HepG2 (cell line): Measurements from ENCODE around the gene TMEM129. TPM values are rescaled to one million over a fixed set of nuclear protein-coding genes. Genes with fewer than 3 reads are reported as not detected.

Experiments
- CCAR2 ChIP-seq: fragments of 200-400 bp; formaldehyde crosslinking; optimal IDR thresholded peaks from 2 replicates; pipeline ENCODE3; 2018; ENCODE audit warnings: low read depth, mild to moderate bottlenecking, low read length, moderate library complexity
- DPF2 ChIP-seq: sonication (generic); formaldehyde crosslinking; IDR thresholded peaks from 2 replicates; pipeline ENCODE4 v1.4.0; 2020; ENCODE audit warnings: mild to moderate bottlenecking, low read depth, missing genetic modification reagents, borderline replicate concordance
- JUND ChIP-seq: sonication (generic); formaldehyde crosslinking; IDR thresholded peaks from 2 replicates; pipeline ENCODE4 v1.8.0; 2022; ENCODE audit warnings: mild to moderate bottlenecking, missing genetic modification reagents
- NFE2L2 ChIP-seq: fragments of 150-350 bp; IDR thresholded peaks from 2 replicates; pipeline ENCODE4 v1.6.1; 2014; ENCODE audit warnings: low read length
- RFX1 ChIP-seq: fragments of 450-650 bp; IDR thresholded peaks from 2 replicates; pipeline ENCODE4 v1.6.1; 2017
- SCMH1 ChIP-seq: sonication (generic); formaldehyde crosslinking; IDR thresholded peaks from 2 replicates; pipeline ENCODE4 v1.9.0; 2021; ENCODE audit warnings: missing genetic modification reagents, mild to moderate bottlenecking, borderline replicate concordance
- SP140L ChIP-seq: sonication (generic); formaldehyde crosslinking; IDR thresholded peaks from 2 replicates; pipeline ENCODE4 v1.4.0; 2020; ENCODE audit warnings: missing genetic modification reagents, borderline replicate concordance
- ZFY ChIP-seq: sonication (generic); formaldehyde crosslinking; IDR thresholded peaks from 2 replicates; pipeline ENCODE4 v1.4.0; 2020; ENCODE audit warnings: missing genetic modification reagents
- ZKSCAN8 ChIP-seq: IDR thresholded peaks from 2 replicates; pipeline ENCODE4 v1.6.1; 2016; ENCODE audit warnings: borderline replicate concordance, missing genetic modification reagents, missing compliant biosample characterization
- ZNF232 ChIP-seq: sonication (generic); formaldehyde crosslinking; IDR thresholded peaks from 2 replicates; pipeline ENCODE4 v1.4.0; 2020; ENCODE audit warnings: missing genetic modification reagents, borderline replicate concordance
- ZNF333 ChIP-seq: sonication (generic); formaldehyde crosslinking; IDR thresholded peaks from 2 replicates; pipeline ENCODE4 v1.4.0; 2020; ENCODE audit warnings: mild to moderate bottlenecking, missing genetic modification reagents, borderline replicate concordance
- polyA plus RNA-seq, 8 experiments: library from polyadenylated mRNA; depleted of rRNA in 3 of 8; stranded (reverse) in 7 of 8; unstranded in 1 of 8; fragments of >200 nt; fragmentation: Illumina TruSeq in 4 of 8; extraction: Trizol in 4 of 8; gene quantifications; 2 replicates each; pipeline versions ENCODE4 v1.2.1 to v1.2.3, GENCODE V29; 2011 to 2016; ENCODE audit warnings: low read depth in 4 of 8, missing spikeins in 1 of 8, mixed read lengths in 1 of 8; ENCODE audit not compliant: insufficient read depth in 1 of 8
- total RNA-seq, 5 experiments: library from RNA; depleted of rRNA; stranded (reverse); fragments of >200 nt; fragmentation: Illumina TruSeq; extraction: Trizol; gene quantifications; 2 replicates each; pipeline ENCODE4 v1.2.3, GENCODE V29; 2016; ENCODE audit warnings: low read depth in 1 of 5
- TF ChIP-seq, protein P1 (sequence below): fragments of 450-650 bp; IDR thresholded peaks from 2 replicates; pipeline ENCODE4 v1.6.1; 2017; ENCODE audit warnings: mild to moderate bottlenecking
- TF ChIP-seq, protein P2 (sequence below): IDR thresholded peaks from 2 replicates; pipeline ENCODE4 v1.4.0; 2020; ENCODE audit warnings: mild to moderate bottlenecking, missing genetic modification reagents
- TF ChIP-seq, protein P3 (sequence below): IDR thresholded peaks from 2 replicates; pipeline ENCODE4 v1.6.1; 2016; ENCODE audit warnings: missing biosample characterization, missing genetic modification reagents, low read depth
- TF ChIP-seq, protein P4 (sequence below): sonication (generic); formaldehyde crosslinking; IDR thresholded peaks from 2 replicates; pipeline ENCODE4 v1.5.1; 2020; ENCODE audit warnings: mild to moderate bottlenecking, moderate library complexity, missing genetic modification reagents

The TMEM129 gene
- total and polyA plus RNA-seq, 2 of the 13 experiments (the other 11 are each of a cell fraction or from before 2014, with no cell fraction given) = 19.0 to 25.8 TPM

DNA sequence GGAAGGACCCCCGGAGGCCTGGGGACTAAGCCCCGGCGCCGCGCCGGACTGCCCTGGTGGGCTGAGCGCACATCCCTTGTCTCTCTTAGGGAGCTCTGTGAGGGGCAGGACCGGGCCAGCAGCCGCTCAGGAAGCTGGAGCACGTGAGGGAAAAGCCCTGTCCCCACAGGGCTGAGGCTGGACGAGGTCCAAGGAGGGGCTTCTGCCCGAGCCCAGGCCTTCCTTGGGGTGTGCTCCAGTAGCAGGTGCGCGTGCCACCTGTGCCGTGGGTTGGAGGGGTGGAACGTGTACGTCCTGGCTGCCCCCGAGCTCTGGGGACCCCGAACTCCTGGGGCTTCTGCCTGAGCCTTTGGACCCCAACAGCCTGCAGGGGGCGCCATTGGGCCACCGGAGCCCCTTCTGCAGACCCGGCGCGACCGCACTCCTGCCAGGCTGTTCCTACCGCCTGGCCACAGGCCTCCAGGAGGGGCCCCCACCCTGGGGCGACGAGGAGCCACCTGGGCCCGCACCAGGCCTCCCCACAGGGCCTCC is 27.4 kb upstream of the TMEM129 start (continued):
- TF ChIP-seq, protein P1, sequence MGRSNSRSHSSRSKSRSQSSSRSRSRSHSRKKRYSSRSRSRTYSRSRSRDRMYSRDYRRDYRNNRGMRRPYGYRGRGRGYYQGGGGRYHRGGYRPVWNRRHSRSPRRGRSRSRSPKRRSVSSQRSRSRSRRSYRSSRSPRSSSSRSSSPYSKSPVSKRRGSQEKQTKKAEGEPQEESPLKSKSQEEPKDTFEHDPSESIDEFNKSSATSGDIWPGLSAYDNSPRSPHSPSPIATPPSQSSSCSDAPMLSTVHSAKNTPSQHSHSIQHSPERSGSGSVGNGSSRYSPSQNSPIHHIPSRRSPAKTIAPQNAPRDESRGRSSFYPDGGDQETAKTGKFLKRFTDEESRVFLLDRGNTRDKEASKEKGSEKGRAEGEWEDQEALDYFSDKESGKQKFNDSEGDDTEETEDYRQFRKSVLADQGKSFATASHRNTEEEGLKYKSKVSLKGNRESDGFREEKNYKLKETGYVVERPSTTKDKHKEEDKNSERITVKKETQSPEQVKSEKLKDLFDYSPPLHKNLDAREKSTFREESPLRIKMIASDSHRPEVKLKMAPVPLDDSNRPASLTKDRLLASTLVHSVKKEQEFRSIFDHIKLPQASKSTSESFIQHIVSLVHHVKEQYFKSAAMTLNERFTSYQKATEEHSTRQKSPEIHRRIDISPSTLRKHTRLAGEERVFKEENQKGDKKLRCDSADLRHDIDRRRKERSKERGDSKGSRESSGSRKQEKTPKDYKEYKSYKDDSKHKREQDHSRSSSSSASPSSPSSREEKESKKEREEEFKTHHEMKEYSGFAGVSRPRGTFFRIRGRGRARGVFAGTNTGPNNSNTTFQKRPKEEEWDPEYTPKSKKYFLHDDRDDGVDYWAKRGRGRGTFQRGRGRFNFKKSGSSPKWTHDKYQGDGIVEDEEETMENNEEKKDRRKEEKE = no peak
- TF ChIP-seq ZFY (peak; percentile 24; the same call in 1 of the 2 replicates), DPF2 (CRISPR knock-in tag) (no peak), RFX1 (no peak), ZNF333 (CRISPR knock-in tag) (no peak), SP140L (CRISPR knock-in tag) (no peak), JUND (CRISPR knock-in tag) (no peak), ZKSCAN8 (CRISPR knock-in tag) (peak; percentile 37; the same call in 1 of the 2 replicates), ZNF232 (no peak), NFE2L2 (no peak), SCMH1 (no peak), CCAR2 (no peak)
- TF ChIP-seq, protein P2, sequence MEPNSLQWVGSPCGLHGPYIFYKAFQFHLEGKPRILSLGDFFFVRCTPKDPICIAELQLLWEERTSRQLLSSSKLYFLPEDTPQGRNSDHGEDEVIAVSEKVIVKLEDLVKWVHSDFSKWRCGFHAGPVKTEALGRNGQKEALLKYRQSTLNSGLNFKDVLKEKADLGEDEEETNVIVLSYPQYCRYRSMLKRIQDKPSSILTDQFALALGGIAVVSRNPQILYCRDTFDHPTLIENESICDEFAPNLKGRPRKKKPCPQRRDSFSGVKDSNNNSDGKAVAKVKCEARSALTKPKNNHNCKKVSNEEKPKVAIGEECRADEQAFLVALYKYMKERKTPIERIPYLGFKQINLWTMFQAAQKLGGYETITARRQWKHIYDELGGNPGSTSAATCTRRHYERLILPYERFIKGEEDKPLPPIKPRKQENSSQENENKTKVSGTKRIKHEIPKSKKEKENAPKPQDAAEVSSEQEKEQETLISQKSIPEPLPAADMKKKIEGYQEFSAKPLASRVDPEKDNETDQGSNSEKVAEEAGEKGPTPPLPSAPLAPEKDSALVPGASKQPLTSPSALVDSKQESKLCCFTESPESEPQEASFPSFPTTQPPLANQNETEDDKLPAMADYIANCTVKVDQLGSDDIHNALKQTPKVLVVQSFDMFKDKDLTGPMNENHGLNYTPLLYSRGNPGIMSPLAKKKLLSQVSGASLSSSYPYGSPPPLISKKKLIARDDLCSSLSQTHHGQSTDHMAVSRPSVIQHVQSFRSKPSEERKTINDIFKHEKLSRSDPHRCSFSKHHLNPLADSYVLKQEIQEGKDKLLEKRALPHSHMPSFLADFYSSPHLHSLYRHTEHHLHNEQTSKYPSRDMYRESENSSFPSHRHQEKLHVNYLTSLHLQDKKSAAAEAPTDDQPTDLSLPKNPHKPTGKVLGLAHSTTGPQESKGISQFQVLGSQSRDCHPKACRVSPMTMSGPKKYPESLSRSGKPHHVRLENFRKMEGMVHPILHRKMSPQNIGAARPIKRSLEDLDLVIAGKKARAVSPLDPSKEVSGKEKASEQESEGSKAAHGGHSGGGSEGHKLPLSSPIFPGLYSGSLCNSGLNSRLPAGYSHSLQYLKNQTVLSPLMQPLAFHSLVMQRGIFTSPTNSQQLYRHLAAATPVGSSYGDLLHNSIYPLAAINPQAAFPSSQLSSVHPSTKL = no peak
- TF ChIP-seq, protein P3, sequence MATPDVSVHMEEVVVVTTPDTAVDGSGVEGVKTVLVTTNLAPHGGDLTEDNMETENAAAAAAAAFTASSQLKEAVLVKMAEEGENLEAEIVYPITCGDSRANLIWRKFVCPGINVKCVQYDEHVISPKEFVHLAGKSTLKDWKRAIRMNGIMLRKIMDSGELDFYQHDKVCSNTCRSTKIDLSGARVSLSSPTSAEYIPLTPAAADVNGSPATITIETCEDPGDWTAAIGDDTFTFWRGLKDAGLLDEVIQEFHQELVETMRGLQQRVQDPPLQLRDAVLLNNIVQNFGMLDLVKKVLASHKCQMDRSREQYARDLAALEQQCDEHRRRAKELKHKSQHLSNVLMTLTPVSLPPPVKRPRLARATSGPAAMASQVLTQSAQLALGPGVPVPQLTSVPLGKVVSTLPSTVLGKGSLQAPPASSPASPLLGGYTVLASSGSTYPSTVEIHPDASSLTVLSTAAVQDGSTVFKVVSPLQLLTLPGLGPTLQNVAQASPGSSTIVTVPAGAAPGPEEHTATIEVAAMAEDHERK = no peak
- TF ChIP-seq, protein P4, sequence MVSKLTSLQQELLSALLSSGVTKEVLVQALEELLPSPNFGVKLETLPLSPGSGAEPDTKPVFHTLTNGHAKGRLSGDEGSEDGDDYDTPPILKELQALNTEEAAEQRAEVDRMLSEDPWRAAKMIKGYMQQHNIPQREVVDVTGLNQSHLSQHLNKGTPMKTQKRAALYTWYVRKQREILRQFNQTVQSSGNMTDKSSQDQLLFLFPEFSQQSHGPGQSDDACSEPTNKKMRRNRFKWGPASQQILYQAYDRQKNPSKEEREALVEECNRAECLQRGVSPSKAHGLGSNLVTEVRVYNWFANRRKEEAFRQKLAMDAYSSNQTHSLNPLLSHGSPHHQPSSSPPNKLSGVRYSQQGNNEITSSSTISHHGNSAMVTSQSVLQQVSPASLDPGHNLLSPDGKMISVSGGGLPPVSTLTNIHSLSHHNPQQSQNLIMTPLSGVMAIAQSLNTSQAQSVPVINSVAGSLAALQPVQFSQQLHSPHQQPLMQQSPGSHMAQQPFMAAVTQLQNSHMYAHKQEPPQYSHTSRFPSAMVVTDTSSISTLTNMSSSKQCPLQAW = no peak
